ENCODE measurements around the gene MAPK8. TPM values are rescaled to one million over a fixed set of nuclear protein-coding genes. Genes with fewer than 3 reads are reported as not detected.

The MAPK8 gene
- total RNA-seq, 1 donor from 2014 or later, result 56.6 TPM

- TF ChIP-seq CTCF (conservative IDR thresholded peaks at IDR 0.05), result no peak
- peak overlapping the region; percentile 83 for H3K27ac Mint-ChIP-seq (ENCODE audit: unreplicated experiment)
- no peak for DNase-seq (ENCODE audit: low read depth, low spot score)
Observed at GRCh38 chr10:48468130-48468790, 161.8 kb downstream of the MAPK8 start.

DNA sequence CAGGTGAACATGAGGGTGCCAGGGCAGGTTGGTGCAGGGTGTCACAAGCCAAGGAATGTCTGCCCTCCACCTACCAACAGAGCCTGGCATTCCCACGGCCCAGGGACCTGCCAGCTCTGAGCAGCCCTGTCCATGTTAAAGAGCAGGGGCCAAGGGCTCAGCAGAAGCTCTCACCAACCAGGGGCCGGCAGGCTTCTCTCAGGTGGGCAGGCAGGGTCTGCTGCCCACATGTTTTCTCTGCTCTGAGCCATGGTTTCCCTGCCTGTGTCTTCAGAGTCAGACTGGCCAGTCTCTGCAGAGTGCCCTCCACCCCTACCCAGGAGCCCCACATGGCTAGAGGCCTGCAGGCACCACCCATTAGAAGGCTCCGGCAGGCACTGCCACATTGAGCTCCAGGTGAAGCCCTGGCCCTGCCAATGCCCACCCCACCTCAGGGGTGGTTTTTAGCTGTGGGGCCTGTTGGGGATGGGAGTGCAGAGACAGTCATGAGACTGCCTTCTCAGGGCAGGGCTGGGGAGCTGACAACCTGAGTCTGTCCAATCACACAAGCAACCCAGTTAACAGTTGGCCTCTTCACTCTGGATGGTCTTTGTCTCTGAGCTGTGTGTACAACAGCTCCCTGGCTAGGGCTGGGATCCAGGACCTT is 162.5 kb downstream of the MAPK8 start:
- no peak overlapping the region for H3K27ac Mint-ChIP-seq (ENCODE audit: unreplicated experiment)
- no peaks in the 10 kb centered on the region for H3K9me3 Mint-ChIP-seq
- TF ChIP-seq CTCF (conservative IDR thresholded peaks at IDR 0.05), result no peak
- H3K4me3 Mint-ChIP-seq, result no peak overlapping the region
- no peaks in the 10 kb centered on the region for H3K27me3 Mint-ChIP-seq (ENCODE audit: low read depth)
- DNase-seq (ENCODE audit: low read depth, low spot score), result no peak
- H3K36me3 Mint-ChIP-seq (ENCODE audit: low read depth), result no peaks in the 10 kb centered on the region
- peaks cover 17% of the 10 kb centered on the region for H3K4me1 Mint-ChIP-seq

More at GRCh38 chr10:48468130-48468790, 161.8 kb downstream of the MAPK8 start:
- Mint-ChIP-seq H3K9me3 (no peaks in the 10 kb centered on the region), H3K36me3 (ENCODE audit: low read depth) (no peaks in the 10 kb centered on the region), H3K4me3 (peak overlapping the region; percentile 47), H3K4me1 (peaks cover 17% of the 10 kb centered on the region), H3K27me3 (ENCODE audit: low read depth) (no peaks in the 10 kb centered on the region)

DNA sequence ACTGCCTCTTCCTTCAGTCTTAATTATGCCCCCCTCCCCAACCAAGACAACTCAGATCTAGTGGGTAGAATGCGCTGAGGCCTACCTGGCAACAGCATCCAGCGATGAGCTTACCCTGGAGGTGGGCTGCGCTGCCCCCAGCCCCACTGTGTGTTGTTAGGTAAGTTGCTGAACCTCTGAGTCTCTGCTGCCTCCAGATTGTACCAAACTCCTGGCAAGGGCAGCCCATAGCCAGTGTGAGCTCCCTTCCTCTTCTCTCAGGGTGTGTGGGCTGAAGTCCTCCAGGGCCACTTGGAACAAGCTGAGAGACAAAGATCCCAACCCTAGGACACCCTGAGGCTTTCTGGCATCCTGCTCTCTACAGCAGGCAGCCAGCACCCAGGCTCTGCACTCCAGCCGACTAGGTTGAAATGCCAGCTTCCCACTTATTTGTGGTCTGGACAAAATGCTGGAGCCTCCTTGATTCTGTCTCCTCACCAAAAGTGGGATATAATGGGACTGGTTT is 163.1 kb downstream of the MAPK8 start:
- Mint-ChIP-seq H3K27ac (ENCODE audit: unreplicated experiment) (peak overlapping the region; percentile 46), H3K27me3 (ENCODE audit: low read depth) (no peaks in the 10 kb centered on the region), H3K4me1 (peaks cover 17% of the 10 kb centered on the region), H3K9me3 (no peaks in the 10 kb centered on the region), H3K36me3 (ENCODE audit: low read depth) (no peaks in the 10 kb centered on the region), H3K4me3 (no peak overlapping the region)
- TF ChIP-seq CTCF (conservative IDR thresholded peaks at IDR 0.05), result no peak
- no peak for DNase-seq (ENCODE audit: low read depth, low spot score)

DNA sequence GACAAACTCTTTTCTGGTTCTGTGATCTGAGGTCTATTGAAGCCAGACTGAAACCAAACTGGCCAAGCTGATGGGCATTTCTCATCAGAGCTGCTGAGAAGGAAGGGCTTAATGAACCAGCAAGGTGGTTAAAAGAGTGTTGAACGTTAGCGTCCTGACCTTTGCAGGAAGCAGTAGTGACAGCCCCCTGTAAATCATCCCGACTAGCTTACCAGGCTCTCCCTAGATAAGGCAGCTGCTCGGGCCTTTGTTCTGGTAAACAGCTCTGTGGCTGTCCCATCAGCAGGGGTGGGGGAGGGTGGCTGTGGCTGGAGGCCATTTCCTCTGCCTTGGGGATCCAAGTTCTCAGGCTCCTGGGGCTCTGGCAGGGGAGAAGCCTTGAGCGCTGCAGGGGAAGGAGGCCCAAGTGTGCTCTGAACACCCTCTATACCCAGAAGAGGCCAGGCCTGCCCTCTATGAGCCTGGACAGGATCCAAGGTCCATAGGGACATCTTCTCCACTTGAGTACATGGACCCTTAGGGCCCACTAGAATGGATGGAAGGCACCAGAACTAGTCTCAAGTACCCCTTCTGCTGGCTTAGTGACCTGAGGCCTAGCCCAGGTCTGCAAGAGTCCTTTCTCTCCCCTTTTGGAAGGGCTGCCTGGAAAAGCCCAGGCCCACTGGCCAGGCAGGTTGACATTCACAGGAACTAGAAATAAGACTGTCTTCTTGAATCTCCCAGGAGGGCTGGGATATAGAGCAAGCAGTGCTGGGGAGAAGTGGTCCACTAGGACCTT is 163.8 kb downstream of the MAPK8 start:
- no peak overlapping the region for H3K4me3 Mint-ChIP-seq
- no peak for TF ChIP-seq CTCF (conservative IDR thresholded peaks at IDR 0.05)
- H3K27ac Mint-ChIP-seq (ENCODE audit: unreplicated experiment), result peak overlapping the region; percentile 46
- peaks cover 17% of the 10 kb centered on the region for H3K4me1 Mint-ChIP-seq
- no peaks in the 10 kb centered on the region for H3K9me3 Mint-ChIP-seq
- no peaks in the 10 kb centered on the region for H3K27me3 Mint-ChIP-seq (ENCODE audit: low read depth)
- H3K36me3 Mint-ChIP-seq (ENCODE audit: low read depth), result no peaks in the 10 kb centered on the region
- no peak for DNase-seq (ENCODE audit: low read depth, low spot score)

- Mint-ChIP-seq H3K4me3 (no peak overlapping the region), H3K27me3 (ENCODE audit: low read depth) (no peaks in the 10 kb centered on the region), H3K4me1 (peaks cover 17% of the 10 kb centered on the region), H3K27ac (ENCODE audit: unreplicated experiment) (no peak overlapping the region), H3K9me3 (no peaks in the 10 kb centered on the region), H3K36me3 (ENCODE audit: low read depth) (no peaks in the 10 kb centered on the region)
- TF ChIP-seq CTCF (conservative IDR thresholded peaks at IDR 0.05), result no peak
- no peak for DNase-seq (ENCODE audit: low read depth, low spot score)
Observed at GRCh38 chr10:48470893-48471805, 164.7 kb downstream of the MAPK8 start.

Data from neural crest cell (in vitro differentiated cells).